ENCODE data around the gene RIPK4. TPM values are rescaled to one million over a fixed set of nuclear protein-coding genes. Genes with fewer than 3 reads are reported as not detected.

Gene RIPK4
- polyA plus RNA-seq, 1 donor (not counting 4 experiments of a cell fraction or from before 2014, with no cell fraction given), result 18.4 TPM

- no peak overlapping the region for H3K4me3 ChIP-seq (ENCODE audit: control insufficient read depth in 2 of 3, extremely low read depth in 1 of 3, insufficient read depth in 2 of 3, low read depth in 1 of 3, low read length in 3 of 3)
- peaks cover 19% of the 10 kb centered on the region for H3K4me1 ChIP-seq (ENCODE audit: control insufficient read depth, extremely low read depth, insufficient read depth, low read length)
- H3K9ac ChIP-seq (ENCODE audit: control insufficient read depth, extremely low read depth, insufficient read depth, low read length), result no peak overlapping the region
- FAIRE-seq (no peak), DNase-seq (ENCODE audit: low read depth, low spot score) (no peak)
- no peak overlapping the region for H3K27ac ChIP-seq (ENCODE audit: control insufficient read depth, insufficient read depth, low read length)
- dilution Hi-C loops (cut with MboI; ENCODE audit: extremely low pct_ligation_motif_present, low sequenced_read_pairs), result no loop called here
- H3K36me3 ChIP-seq (ENCODE audit: control insufficient read depth in 2 of 2, extremely low read depth in 1 of 2, insufficient read depth in 2 of 2, low read length in 2 of 2), result peaks cover 6 to 8% of the 10 kb centered on the region in 2 experiments
- no peak overlapping the region for H3K4me2 ChIP-seq (ENCODE audit: control insufficient read depth, extremely low read depth, insufficient read depth, low read depth, low read length)
- H3K79me2 ChIP-seq (ENCODE audit: control insufficient read depth, insufficient read depth, low read length), result no peaks in the 10 kb centered on the region
- H3K27me3 ChIP-seq (ENCODE audit: control insufficient read depth, extremely low read depth, insufficient read depth, low read length), result no peaks in the 10 kb centered on the region
- H2AFZ ChIP-seq (ENCODE audit: control insufficient read depth, low read length), result no peak overlapping the region
- H3K9me3 ChIP-seq (ENCODE audit: control insufficient read depth, low read depth, low read length), result no peaks in the 10 kb centered on the region
- no peaks in the 10 kb centered on the region for H3K9me1 ChIP-seq (ENCODE audit: control insufficient read depth, extremely low read depth, insufficient read depth, low read length)
- TF ChIP-seq EZH2 (IDR thresholded peaks at IDR 0.05; ENCODE audit: low read length) (no peak), CTCF (optimal IDR thresholded peaks at IDR 0.05 in 1 of 3, IDR thresholded peaks at IDR 0.05 in 1 of 3, conservative IDR thresholded peaks at IDR 0.05 in 1 of 3; ENCODE audit: extremely low read depth in 1 of 3, insufficient read depth in 2 of 3, low read length in 3 of 3) (no peak)
- no peaks in the 10 kb centered on the region for H4K20me1 ChIP-seq (ENCODE audit: control insufficient read depth, extremely low read depth, insufficient read depth, low read length)
Measured at GRCh38 chr21:41733951-41734689, 32.7 kb downstream of the RIPK4 start.

- Histone ChIP-seq H3K36me3 (ENCODE audit: control insufficient read depth in 2 of 2, extremely low read depth in 1 of 2, insufficient read depth in 2 of 2, low read length in 2 of 2) (no peaks in the 10 kb centered on the region), H3K9ac (ENCODE audit: control insufficient read depth, extremely low read depth, insufficient read depth, low read length) (no peak overlapping the region), H3K4me3 (ENCODE audit: control insufficient read depth in 2 of 3, extremely low read depth in 1 of 3, insufficient read depth in 2 of 3, low read depth in 1 of 3, low read length in 3 of 3) (no peak overlapping the region), H2AFZ (ENCODE audit: control insufficient read depth, low read length) (no peak overlapping the region), H3K9me1 (ENCODE audit: control insufficient read depth, extremely low read depth, insufficient read depth, low read length) (no peaks in the 10 kb centered on the region), H3K4me2 (ENCODE audit: control insufficient read depth, extremely low read depth, insufficient read depth, low read depth, low read length) (peak overlapping the region; percentile 15), H3K79me2 (ENCODE audit: control insufficient read depth, insufficient read depth, low read length) (no peaks in the 10 kb centered on the region), H3K9me3 (ENCODE audit: control insufficient read depth, low read depth, low read length) (no peaks in the 10 kb centered on the region), H3K27ac (ENCODE audit: control insufficient read depth, insufficient read depth, low read length) (no peak overlapping the region), H3K27me3 (ENCODE audit: control insufficient read depth, extremely low read depth, insufficient read depth, low read length) (no peaks in the 10 kb centered on the region), H4K20me1 (ENCODE audit: control insufficient read depth, extremely low read depth, insufficient read depth, low read length) (no peaks in the 10 kb centered on the region), H3K4me1 (ENCODE audit: control insufficient read depth, extremely low read depth, insufficient read depth, low read length) (peaks cover 47% of the 10 kb centered on the region)
- no peak for TF ChIP-seq EZH2 (IDR thresholded peaks at IDR 0.05; ENCODE audit: low read length)
- TF ChIP-seq CTCF (optimal IDR thresholded peaks at IDR 0.05 in 1 of 3, IDR thresholded peaks at IDR 0.05 in 1 of 3, conservative IDR thresholded peaks at IDR 0.05 in 1 of 3; ENCODE audit: extremely low read depth in 1 of 3, insufficient read depth in 2 of 3, low read length in 3 of 3), result no peak
- DNase-seq (ENCODE audit: low read depth, low spot score) (no peak), FAIRE-seq (no peak)
- dilution Hi-C loops (cut with MboI; ENCODE audit: extremely low pct_ligation_motif_present, low sequenced_read_pairs), result no loop called here
Measured at GRCh38 chr21:41731081-41731480, 35.8 kb downstream of the RIPK4 start.
